Endothelial cell of umbilical vein (primary cell): ENCODE measurements around the gene C17orf58.

Experiments
- CTCF ChIP-seq, 2 donors: IDR thresholded peaks; 1 replicate in 1 of 2; 2 replicates in 1 of 2; pipeline ENCODE4 v1.5.1; 2011; ENCODE audit warnings: low read length in 2 of 2, mild to moderate bottlenecking in 2 of 2, moderate library complexity in 2 of 2, control low read depth in 1 of 2, inconsistent platforms in 1 of 2, low read depth in 1 of 2; ENCODE audit not compliant: insufficient read depth in 1 of 2; ENCODE audit errors: extremely low read depth in 1 of 2
- EZH2 ChIP-seq: IDR thresholded peaks from 2 replicates; pipeline ENCODE4 v1.6.1; 2012; ENCODE audit warnings: borderline replicate concordance, low read depth, mild to moderate bottlenecking, moderate library complexity, low read length, inconsistent platforms; ENCODE audit not compliant: severe bottlenecking
- FOS ChIP-seq: IDR thresholded peaks from 2 replicates; pipeline ENCODE4 v1.6.1; 2011; ENCODE audit warnings: mild to moderate bottlenecking, low read length, moderate library complexity, borderline replicate concordance; ENCODE audit not compliant: insufficient read depth
- POLR2A ChIP-seq: IDR thresholded peaks from 2 replicates; pipeline ENCODE4 v1.6.1; 2012; ENCODE audit warnings: low read depth, mild to moderate bottlenecking, control low read depth, low read length
- POLR2AphosphoS5 ChIP-seq: IDR thresholded peaks from 2 replicates; pipeline ENCODE4 v1.6.1; 2012; ENCODE audit warnings: low read depth, mild to moderate bottlenecking, control low read depth, low read length, moderate library complexity; ENCODE audit not compliant: insufficient read depth

DNA sequence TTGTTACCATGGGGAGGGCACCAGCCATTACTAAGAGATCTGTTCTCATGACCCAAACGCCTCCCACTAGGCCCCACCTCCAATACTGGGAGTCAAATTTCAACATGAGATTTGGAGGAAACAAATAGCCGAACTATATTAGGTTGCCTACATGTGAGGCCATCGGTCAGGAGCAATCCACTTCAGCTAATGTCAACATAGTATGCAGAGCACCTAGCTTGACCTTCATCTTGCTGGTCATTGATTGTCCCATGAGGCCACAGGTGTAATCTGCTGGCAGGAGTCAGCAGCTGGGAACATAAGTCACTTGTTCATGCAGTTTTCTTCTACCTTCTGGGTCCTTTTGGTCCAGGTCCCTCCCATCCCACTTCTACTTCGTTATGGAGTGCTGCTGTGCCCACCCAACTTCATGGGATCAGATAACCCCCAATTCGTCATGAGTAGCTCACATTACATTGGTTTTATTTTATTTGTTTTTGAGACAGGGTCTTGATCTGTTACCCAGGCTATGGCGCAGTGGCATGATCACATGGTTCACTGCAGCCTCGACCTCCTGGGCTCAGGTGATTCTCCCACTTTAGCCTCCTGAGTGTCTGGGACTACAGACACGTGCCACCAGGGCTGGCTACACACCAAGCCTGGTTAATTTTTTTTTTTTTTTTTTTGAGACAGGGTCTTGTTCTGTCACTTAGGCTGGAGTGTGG is 33.4 kb upstream of the C17orf58 start:
- TF ChIP-seq CTCF (IDR thresholded peaks at IDR 0.05; ENCODE audit: extremely low read depth in 1 of 2, insufficient read depth in 1 of 2, low read depth in 1 of 2, low read length in 2 of 2) (no peak), EZH2 (no peak), POLR2A (no peak), FOS (no peak), POLR2AphosphoS5 (no peak)
